ENCODE results near the gene CERS6.

CERS6 gene

DNA sequence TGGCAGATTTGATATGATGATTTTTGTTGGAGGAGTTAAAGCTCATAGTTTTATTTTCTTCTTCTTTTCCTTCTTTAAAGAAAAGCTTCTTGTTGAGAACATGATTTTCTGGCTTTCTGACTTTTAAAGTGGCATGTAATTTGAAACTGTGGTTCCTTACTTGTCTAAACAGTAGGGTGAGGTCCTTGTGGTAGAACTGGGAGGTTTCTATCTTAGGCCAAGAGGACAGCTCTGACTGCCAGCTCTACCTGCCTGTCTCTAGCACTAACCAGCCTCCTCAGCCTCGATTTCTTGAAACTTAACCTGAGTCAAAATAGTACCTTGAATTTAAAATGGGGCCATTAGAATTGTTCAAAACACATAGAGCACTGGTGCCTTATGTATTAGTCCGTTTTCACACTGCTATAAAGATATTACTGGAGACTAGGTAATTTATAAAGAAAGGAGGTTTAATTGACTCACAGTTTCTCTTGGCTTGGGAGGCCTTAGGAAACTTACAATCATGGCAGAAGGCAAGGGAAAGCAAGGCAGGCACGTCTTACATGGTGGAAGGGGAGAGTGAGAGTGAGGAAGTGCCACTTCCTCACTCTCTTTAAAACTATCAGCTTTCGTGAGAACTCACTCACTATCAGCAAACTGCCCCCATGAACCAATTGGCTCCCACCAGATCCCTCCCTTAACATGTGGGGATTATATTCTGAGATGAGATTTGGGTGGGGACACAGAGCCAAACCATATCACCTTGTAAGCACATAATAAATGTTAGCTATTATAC is 119.0 kb downstream of the CERS6 start:
- no peak for DNase-seq

DNA sequence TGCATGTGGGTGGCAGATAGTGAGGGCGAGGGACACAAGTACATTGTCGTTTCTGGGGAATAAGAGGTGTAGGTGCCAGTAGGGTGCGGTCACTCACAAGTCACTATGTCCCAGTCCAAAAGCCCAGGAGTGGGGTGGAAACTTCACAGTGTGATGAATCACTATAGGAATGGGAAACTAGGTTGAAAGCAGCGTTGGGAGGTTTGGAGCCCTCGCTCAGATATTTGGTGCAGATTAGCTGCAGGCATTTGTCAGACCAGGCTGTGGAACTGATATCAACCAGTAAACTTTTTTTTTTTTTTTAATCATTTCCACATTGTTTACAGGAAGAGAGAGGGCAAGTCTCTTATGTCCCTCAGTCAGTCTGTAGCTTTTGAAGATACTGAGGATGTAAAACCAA is 121.8 kb downstream of the CERS6 start:
- DNase-seq, result no peak

DNA sequence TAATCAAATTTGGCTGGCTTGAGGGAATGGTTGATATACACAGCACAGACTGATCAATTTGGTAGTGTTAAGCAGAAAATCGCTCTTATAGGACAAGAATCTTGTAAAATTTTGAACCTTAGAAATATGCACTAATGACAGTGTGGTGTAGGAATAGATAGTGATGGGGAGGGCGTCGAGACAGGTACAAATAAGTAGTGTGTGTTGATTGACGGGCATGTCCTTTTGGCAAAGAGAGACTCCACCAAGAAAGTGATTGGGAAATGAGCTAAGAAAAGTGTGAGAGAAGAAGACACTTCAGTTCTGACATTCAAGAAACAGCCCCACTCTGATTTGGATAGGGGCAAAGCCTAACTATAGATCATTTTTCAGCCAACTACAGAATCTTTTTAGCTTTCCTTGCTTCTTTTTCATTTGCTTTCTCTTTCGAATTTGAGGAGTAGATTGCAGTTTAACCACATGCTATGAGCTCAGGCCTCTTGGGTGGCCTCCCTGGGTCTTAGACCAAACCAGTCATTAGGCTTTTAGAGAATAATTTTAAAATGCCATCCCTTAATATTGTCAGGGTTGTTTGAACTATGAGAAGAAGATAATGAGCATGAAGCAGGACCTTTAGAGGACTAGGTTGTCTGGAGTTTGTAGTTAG is 127.1 kb downstream of the CERS6 start:
- DNase-seq, result no peak

DNA sequence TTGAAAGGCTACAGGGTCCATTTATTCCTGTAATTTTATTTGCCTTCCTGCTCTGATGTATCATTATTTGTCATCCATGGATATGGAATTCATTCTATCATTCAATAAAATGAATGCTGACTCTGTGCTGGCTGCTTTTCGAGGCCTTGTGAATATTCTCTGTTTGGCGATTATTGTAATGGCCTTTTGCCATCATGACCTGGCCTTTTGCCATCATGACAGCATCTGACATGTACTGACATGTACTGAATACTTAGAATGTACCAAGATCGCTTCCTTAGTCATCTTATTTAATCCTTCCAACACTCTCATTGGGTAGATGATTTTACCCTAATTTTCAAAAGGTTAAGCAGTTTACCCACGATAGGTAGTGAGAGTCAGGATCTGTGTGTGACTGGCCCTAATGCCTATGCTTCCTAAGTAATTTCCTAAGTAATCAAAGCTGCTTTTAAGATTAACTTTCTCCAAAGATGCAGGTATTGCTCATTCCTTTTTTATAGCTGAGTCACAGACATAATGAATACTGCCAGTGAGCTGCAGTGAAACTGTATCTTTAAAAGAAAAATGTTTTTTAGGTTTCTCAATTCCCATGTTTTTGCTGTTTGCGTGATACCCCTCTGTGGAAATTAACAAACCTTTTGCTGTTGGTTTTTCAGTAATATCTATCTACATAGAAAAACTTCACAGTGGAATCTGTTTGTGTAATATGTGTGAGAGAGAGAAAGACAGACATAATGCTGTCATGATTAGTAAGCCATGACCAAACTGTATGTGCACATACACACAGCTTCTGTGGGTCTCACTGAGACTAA is 127.8 kb downstream of the CERS6 start:
- DNase-seq, result no peak

DNA sequence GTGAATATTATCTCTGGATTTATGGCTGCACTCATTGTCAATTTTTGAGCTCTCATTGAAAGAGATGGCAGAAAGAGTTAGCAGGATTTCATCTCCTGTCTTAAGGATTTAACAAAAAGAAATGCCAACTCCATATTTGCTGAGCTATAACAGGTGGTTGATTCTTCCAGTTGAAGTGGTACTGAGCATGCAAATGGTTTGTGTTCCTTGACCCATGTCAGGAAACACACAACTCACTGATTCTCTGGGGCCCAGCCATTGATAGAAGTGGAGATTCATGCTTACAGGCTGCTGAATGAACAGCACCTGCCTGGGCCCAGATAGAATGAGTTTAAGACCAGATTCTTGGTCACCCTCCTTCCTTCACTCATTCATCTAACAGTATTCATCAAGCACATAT is 128.8 kb downstream of the CERS6 start:
- DNase-seq, result no peak

DNA sequence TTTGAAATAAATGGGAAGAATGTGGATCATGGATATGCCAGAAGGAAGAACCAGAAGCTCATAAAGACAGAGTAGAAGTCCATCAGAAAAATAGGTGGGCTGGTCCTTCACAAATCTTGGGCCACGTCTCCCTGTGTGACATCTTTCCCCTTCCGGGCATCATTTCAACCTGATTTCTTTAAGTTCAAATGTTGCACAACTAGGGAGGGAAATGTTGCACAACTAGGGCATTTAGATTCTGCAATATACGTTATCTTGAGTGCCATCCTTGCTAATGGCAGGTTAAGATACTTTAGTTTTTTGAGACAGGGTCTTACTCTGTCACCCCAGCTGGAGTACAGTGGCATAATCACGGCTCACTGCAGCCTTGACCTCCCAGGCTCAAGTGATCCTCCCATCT is 129.6 kb downstream of the CERS6 start:
- DNase-seq, result no peak

DNA sequence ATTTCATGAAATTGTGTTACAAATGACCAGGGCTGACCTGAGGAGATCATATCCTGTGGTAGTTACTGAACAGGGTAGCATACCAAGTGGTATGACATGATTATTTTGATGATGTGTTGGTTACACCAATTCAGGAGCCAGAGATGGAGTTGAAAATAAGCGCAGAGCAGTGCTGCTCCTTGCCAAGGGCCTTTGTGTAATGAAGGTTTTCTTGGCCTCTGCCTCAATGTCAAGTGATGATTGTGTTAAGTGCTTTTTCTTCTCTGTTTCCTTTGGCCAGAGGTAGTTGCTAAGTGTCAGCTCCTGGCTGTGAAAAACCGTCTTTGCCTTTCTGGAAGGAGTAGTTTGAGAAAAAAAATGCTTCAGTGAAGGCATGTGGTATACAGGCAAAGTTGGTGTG is 131.2 kb downstream of the CERS6 start:
- DNase-seq, result no peak

DNA sequence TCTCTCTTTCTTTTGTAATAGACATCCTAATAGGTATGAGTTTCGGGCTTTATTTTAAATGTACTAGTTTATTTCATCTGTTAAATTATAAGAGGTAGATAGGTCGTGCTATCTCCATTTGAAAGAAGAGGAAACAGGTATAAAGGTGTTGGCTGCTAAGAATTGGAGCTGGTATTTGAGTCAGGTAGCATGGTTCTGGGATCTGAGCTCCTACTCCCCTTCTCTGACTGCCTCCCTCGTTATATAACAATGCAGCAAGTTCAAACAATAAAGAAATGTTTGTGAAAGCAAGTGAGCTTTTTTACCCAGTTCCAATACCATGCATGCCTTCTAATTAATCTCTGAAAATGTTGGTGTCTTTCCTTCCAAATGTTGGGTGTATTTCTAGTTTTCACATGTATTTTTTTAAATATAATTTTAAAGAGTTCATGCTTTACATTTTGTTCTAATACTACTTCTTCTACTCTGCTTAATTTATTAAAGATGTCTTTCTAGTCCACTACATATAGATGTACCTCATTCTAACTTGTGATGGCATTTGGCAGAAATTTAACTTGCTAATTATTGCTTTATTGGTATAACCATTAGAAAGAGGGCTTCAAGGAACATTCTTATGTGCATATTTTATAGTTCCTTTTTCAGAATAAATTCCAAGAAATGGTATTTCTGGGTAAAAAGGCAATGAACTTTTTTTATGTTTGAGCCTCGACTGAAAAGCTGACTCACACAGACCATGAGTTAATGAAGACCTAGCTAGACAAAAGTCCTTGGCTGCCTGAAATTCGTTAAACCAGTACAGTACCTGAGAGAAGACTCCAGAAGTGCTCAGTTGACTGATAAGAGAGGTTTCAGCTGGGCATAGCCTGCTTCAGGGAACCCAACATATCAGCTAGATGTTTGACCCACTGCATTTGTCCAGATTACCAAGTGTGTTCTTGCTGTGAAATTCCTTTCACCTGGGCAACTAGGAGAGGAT is 133.5 kb downstream of the CERS6 start:
- no peak for DNase-seq

DNA sequence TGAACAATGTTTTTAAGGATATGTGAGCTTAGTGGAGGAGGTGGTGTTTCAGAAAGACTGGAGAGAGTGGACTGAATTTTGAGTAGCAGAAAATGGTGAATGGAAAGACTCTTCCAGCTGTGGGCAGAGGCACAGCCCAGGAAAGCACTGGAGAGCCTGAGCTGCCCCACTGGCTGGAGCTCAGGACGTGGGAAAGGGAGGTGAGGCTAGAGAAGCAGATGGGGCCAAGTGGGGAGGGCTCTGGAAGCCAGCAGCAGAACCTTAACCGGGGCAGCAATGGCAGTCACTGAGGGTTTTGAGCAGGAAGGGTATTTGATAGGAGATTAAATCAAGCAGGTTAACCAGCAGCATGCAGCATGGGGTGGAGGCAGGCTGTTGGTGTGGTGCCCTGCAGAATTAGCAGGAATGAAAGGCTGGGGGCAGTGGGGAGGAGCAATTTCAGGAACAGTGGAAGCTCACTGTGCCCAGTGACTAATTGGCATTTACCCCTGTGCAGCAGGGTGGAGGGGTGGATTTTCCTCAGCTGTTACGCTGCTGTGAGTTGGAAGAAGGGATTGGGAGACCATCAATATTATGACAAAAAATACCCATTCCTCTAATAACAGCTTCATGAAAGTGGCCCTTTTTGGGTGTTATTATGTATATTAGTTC is 136.2 kb downstream of the CERS6 start:
- no peak for DNase-seq

DNA sequence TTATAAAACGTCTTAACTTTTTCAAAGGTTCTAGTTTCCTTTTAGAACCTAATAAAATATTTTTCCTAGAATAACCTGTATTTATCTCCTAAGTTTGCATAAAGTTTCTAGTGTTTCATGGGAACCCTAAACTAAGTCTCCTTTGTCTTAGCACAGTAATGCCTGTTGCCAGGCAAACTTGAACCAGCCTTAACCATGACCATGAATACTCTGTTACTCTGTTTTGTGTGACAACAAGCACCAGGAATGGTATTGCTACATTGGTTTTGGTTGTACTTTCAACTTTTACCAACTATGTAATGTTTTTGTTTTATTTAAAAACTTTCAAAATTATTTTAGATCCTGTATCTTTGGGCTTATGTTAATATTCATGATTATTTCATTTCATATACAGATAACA is 137.6 kb downstream of the CERS6 start:
- DNase-seq, result no peak

DNA sequence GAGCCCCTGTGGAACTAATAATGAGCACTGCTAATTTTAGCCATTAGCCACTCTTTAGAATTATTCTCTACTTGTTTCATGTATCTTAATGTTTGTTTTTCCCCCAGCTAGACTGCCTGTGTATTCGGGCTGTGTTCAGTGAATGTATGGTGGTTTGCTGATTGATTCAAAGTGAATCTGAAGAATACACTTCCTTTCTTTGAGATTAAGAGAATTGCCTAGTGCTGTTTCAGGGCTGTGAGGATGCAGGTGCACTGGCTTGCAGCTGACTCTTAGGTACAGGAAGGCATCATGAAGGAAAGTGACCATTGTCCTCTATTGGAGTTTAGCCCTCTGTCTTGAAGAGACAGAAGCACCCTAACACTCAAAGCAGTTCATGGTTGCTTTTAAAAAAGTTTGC is 138.7 kb downstream of the CERS6 start:
- DNase-seq, result no peak

DNA sequence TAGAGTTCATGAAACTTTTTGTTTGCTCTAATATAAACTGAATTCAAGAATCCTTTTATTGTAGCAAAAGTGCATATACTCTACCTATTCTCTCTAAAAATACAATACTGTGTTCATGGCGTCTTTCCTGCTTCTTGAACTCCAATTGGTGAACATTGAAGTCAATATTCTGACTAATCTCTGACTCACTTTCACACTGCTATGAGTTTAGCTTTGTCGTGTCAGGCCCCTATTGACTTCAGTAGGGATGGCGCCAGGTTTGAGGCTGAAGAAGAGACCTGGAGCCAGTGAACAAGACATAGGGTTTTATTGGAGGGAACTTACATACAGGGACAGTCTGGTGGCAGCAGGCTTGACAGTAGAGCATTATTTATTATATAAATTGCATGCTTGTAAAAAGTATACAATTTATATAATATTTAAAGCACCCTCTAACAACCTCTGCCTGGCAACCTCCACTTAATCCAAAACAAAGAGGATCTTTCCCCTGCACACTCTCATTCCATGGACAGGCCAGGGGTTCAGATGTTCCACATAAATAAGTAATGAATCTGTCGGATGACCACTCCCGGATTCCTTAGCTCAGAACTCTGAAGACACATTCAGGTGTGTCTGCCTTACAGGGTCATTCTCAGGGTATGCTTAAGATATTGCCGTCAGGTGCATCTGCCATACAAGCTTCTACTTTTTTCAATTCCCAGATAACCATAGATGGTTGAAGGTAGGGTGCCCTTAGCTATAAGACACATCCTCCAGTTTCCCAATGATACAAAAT is 141.0 kb downstream of the CERS6 start:
- DNase-seq, result no peak

DNA sequence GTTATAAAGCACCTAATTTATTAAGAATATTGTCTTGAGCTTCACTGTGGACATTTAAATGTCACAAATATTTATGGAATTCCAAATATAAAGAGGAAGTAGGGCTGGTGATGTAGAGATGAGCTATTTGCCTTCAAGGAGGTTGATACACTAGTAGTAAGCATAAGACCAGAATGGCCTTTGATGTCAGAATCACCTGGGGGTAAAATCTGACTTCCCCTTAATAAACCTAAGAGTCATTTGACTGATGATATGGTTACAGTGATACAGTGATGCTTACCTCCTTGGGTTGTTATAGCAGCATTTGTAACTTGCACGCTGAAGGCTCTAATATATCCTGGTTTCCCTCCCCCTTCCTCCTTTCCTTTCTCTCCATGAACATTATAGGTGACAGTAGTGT is 143.7 kb downstream of the CERS6 start:
- no peak for DNase-seq

DNA sequence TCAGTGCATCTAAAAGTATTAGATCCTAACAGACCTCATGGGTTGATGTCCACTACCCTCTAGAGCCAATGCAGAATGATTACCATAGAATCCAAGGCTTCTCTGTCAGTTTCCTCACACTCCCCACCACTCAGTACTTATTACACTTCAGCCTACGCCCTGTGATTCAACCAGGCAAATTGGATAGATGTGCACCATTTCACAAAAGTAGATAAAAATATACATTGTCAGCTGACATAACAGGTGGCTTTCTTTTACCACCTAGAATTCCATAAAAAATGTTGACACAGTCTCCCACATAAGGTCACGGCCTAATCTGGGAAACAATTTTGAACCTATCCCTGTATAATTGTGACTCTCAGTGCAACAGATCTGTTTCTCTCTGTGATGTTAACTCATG is 144.9 kb downstream of the CERS6 start:
- no peak for DNase-seq

DNA sequence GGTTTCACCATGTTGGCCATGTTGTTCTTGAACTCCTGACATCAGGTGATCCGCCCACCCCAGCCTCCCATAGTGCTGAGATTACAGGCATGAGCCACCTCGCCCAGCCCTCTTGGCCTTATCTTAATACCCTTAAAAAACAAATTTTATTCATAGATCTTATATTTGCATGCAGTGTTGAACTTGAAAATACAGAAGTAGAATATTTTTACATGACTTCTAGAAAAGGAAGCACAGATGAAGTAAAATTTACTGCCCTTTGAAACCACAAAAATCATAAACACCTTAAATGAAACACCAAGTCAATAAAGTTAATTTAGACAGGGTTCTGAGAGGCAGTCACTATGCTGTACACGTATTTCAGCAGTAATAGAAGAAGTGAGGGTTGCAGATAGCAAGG is 145.7 kb downstream of the CERS6 start:
- DNase-seq, result no peak

DNA sequence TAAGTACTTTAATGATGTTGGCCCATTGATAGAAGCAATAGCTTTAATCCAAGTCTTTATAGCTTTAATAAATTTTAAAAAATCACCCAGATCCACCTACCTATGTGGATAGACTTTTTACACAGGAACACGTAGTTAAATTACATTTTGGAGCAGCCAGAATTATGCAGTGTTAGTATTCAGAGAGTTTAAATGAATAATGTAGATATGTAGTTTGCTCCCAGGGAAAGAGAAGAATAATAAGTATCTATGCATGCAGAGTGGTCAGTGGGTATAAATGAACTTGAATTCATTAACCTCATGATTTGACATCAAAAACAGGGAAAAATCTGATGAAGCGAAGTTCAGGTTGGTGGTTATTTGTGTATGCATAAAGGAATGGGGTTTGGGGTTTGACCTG is 146.3 kb downstream of the CERS6 start:
- DNase-seq, result no peak

DNA sequence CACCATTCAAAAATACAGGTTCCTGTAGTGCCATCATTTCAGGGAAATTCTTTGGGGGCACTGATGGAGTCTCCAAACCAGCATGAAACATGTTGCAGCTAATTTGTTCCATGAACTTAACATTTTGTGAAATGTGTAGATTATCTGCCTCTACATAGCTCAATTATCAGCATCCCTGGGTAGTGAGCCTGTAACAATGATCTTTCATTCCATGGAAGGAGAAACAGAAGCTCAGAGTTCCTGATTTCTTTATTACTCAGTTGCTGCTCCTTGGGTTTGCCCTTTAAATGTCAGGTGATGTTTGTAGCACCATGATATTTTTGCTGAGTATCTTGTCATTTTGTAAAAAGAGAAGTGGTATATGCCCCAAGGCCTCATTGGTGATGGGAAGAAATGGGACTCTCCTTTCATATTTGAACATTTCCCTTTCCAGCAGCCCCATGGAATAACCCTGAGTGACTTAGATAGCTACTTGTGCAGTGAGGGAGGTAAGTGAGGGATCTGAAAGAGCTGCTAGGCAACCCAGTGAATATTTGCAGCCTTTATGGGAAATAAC is 146.9 kb downstream of the CERS6 start:
- no peak for DNase-seq

DNA sequence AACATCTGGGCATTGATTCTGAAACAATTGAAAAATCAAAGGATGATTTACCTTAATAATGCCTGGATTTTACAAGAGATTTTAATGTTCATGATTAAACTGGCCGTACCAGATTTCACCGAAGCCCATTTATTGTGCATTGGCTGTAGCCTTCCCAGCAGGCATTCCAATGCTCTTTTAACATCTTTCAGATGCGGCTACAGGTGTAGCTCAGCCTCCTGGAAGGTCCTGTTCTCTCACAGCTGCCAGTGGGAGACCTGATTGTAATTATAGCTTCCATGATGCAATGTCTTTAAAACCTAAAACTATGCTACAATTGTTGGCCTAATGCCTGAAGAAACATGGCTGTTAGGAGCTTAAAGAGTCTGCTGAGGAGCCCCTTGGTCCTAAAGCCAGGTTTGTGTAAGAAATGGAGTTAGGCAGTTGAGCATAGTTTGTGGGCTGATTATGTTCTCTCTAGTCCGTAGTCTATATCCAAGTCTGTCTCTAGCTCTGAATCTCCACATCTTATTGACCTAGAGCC is 147.4 kb downstream of the CERS6 start:
- no peak for DNase-seq

DNA sequence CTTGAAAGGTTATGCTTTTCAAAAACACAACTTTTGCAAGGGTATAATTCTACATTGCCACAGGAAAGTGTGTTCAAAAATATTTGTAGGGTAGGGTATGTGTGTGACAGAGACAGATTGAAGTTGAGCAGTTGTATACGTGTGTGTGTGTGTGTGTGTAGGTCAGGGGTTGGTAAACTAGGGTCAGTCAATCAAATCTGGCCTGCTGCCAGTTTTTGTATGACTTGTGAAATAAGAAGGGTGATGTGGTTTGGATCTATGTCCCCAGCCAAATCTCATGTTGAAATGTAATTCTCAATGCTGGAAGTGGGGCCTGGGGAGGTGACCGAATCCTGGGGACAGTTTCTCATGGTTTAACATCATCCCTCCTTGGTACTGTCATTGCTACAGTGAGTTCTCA is 148.2 kb downstream of the CERS6 start:
- DNase-seq, result no peak

DNA sequence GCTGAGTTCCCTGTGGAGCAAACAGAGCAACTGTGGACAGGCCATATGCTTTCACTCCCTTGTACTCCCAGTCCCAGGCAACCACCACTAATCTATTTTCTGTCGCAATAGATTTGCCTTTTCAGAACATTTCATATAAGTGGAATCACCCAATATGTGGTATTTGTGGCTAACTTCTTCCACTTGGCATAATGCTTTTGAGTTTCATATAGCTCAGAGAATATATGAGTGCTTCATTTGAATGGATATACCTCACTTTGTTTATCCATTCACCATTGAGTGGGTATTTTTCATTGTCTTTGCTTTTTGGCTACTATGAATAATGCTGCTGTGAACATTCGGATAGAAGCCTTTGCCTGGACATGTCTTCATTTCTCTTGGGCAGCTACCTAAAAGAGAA is 151.9 kb downstream of the CERS6 start:
- no peak for DNase-seq

DNA sequence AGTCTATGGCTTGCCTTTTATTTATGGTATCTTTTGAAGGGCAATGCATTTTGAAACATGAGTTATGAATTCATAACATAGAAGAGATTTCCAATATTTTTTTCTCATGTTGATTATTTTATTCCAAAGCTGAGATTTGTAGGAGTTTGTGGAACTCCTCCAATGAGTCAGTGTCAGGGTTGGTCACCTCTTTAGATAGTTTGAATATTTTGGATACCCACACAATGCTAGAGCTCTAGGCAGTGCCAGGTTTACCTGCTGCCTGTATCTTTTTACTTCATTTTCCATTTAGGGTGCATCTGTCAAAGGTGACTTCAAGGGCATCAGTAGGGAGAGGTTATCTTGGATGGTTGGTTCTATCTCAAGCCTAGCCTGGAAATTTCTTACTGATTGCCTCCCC is 152.7 kb downstream of the CERS6 start:
- no peak for DNase-seq
